GM12874 (cell line): ENCODE measurements around the gene JAKMIP1.

Experiments
- TF ChIP-seq, protein P1 (sequence below): IDR thresholded peaks from 2 replicates; pipeline ENCODE4 v1.5.1; 2011; ENCODE audit warnings: low read depth, mild to moderate bottlenecking, control low read depth, low read length, moderate library complexity; ENCODE audit not compliant: insufficient read depth

JAKMIP1 gene

DNA sequence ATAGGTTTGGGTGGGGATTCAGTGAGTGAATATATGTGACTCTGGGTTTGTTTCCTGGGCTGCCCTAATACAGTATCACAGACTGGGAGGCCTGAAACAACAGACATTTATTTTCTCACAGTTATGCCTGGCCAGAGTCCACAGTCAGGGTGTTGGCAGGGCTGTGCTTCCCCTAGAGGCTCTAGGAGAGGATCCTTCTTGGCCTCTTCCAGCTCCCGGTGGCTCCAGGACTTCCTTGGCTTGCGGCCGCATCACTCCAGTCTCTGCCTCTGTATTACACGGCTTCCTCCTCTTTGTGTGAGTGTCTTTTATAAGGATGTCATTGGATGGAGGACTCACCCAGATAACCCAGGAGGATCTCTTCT is 5.2 kb upstream of the JAKMIP1 start:
- TF ChIP-seq, protein P1, sequence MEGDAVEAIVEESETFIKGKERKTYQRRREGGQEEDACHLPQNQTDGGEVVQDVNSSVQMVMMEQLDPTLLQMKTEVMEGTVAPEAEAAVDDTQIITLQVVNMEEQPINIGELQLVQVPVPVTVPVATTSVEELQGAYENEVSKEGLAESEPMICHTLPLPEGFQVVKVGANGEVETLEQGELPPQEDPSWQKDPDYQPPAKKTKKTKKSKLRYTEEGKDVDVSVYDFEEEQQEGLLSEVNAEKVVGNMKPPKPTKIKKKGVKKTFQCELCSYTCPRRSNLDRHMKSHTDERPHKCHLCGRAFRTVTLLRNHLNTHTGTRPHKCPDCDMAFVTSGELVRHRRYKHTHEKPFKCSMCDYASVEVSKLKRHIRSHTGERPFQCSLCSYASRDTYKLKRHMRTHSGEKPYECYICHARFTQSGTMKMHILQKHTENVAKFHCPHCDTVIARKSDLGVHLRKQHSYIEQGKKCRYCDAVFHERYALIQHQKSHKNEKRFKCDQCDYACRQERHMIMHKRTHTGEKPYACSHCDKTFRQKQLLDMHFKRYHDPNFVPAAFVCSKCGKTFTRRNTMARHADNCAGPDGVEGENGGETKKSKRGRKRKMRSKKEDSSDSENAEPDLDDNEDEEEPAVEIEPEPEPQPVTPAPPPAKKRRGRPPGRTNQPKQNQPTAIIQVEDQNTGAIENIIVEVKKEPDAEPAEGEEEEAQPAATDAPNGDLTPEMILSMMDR = no peak

DNA sequence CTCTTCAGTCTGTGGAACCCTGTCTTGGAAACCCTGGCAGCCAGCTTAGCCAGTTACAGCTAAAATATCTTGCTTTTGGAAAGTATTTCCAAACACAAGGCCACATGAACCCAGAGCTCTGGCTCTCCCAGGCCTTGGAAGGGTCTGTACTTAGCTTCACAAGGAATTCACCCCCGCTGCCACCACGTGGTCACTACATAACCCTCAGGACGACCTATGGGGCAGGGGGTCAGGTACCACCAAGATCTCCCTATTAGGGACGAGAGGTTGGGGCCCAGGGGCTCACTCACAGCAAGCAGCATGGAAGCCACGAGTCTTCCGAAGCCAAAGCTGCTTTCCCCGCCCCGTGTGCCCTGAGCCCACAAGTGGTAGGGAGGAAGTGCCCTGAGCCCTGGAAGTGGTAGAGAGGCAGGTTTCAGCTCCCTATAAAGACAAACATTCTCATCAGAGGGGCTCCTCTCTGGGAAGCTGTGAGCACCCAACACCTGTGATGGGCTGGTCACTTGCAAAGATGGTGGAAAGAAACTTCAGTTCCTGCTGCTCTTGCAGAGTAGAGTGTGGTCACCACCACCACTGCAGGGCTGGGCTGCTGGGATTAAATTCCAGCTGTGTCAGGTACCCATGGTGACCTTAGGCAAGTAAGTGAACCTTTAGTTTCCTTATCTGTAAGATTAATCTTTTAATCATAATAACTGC is 4.7 kb upstream of the JAKMIP1 start:
- TF ChIP-seq, protein P1 = no peak

DNA sequence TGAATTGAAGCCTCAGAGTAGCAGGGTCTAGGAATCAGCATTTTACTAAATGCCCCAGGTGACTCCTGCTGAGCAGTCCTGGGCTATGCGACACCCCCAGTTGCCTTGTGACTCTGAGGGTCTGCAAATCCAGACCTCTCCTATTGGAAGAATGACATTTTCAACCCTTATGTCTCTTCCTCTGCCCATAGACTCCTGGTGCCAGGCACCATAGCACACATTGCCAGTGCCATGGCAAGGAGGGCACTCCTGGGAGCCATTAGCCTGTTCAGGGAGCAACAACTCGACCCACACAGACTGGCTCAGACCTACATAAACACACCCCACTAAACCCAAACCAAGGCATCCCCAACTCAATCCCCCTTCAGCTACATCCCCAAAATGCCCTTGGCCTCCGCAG is 3.7 kb upstream of the JAKMIP1 start:
- TF ChIP-seq, protein P1 = no peak

DNA sequence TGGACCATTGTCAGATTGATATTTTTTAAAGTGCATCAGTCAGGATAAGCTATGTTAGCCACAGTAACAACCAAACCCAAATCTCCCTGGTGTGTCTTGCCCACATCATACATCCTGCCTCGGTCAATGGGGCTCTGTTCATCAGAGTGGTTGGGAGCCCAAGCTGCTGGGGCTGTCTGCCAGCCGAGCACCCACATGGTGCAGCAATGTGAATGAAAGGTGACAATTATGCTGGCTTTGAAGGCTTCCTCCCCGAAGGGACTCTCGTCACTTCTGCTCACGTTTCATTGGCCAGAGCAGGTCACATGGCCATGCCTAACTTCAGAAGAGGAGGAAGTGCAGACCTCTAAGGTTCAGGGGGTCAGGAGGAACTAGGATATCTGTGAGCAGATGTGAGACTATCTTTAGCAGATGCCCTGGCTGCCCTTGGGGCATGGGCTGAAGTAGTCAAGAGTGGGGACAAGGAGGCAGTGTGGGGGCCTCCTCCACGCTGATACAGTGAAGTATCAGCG is 1.3 kb upstream of the JAKMIP1 start:
- TF ChIP-seq, protein P1 = no peak

DNA sequence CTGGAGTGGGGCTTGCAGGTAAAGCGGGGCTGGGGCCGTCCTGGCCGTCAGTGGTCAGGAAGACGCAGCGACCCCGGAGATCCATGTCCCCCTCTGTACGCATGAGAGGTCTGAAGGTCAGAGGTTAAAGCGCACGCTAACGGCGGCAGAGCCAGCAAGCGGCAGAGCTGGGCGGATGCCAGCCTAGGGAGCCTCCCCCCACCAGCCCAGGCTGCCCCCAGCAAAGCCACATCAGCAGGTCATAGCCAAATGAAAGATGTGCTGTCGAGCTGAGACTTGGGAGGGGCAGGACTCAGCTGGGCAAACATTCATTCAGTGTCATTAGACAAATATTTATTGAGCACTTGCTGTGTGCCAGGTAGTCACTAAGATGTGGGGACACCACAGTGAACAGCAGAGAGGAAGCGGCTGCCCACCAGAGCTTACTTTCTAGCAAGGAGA is 593 bp upstream of the JAKMIP1 start:
- TF ChIP-seq, protein P1 = no peak

DNA sequence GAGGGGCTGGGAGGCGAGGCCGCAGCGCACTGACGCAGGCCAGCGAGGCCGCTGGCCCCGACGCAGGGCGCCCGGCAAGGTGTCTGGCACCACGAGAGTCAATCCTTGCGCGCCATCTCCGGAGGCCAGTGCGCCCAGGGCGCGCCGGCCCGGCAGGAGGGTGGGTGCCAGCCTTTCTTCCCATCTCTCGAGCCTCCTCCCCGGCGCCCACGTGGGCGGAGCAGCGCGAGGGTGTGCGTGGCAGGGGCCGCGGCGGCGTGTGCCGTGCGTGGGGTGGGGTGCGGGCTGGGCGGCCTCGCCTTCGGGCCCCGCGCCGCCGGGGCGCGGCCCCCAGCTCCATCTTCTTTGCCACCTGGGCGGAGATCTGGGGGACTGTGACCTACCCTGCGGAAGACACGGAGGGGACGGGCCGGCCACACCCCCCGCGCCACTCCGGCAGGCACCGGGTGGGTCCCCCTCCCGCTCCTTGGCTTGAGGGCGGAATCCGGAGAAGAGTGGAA is 877 bp downstream of the JAKMIP1 start:
- TF ChIP-seq, protein P1 = no peak

DNA sequence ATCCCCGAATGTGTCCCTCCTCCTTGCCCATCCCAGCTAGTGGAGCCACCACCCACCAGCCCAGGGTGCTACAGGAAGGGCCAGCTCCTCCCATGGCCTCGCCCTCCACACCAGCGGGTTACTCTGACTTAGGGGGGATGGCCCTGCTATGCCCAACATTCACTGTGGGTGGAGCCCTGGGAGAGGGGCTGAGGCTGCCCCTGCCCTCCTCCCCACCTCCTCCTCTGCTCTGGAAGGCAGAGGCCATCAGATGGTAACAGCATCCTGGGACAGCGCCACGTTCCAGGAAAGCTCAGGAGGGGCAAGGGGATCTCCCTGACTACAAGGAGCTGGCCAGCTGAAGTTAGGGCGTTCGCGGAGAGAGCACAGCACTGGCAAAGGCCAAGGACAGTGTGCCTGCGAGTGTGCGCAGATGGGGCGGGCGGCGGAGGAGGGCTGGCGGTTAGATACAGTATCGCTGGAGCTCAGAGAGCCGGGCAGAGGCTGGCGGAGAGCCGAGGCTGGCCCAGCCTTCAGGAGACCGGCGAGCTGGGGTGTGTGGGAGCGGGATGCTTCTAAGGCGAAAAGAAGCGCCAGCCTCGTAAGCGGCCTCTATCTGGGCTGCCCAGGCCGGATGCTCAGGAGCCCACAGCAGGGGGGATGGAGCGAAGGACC is 1.5 kb downstream of the JAKMIP1 start:
- TF ChIP-seq, protein P1 = 0 out of 2 replicates have a peak, but pooled peaks have one; percentile 4
